HUES6 (cell line): Measurements from ENCODE around the gene NDUFA8.
A peak's percentile ranks its signal among the peaks of the same experiment; 100 is the strongest.

Source experiments
- H3K27ac ChIP-seq: 2 replicates; pipeline ENCODE4 v1.7.0; 2013; ENCODE audit warnings: low read depth, mild to moderate bottlenecking, low read length, inconsistent platforms
- H3K27me3 ChIP-seq: 2 replicates; pipeline ENCODE4 v1.6.1; 2013; ENCODE audit warnings: low read length; ENCODE audit not compliant: control insufficient read depth, insufficient read depth
- H3K36me3 ChIP-seq: 2 replicates; pipeline ENCODE4 v1.6.1; 2013; ENCODE audit warnings: low read length; ENCODE audit not compliant: control insufficient read depth, insufficient read depth
- H3K4me1 ChIP-seq: 2 replicates; pipeline ENCODE4 v1.6.1; 2013; ENCODE audit warnings: low read length; ENCODE audit not compliant: control insufficient read depth, insufficient read depth
- H3K4me3 ChIP-seq: 2 replicates; pipeline ENCODE4 v1.5.1; 2013; ENCODE audit warnings: low read depth, low read length
- H3K9ac ChIP-seq: one replicate; pipeline ENCODE4 v1.6.1; 2013; ENCODE audit warnings: mild to moderate bottlenecking, low read length
- H3K9me3 ChIP-seq: 2 replicates; pipeline ENCODE4 v1.6.1; 2013; ENCODE audit warnings: low read depth, low read length; ENCODE audit not compliant: control insufficient read depth, insufficient read depth

Gene NDUFA8

DNA sequence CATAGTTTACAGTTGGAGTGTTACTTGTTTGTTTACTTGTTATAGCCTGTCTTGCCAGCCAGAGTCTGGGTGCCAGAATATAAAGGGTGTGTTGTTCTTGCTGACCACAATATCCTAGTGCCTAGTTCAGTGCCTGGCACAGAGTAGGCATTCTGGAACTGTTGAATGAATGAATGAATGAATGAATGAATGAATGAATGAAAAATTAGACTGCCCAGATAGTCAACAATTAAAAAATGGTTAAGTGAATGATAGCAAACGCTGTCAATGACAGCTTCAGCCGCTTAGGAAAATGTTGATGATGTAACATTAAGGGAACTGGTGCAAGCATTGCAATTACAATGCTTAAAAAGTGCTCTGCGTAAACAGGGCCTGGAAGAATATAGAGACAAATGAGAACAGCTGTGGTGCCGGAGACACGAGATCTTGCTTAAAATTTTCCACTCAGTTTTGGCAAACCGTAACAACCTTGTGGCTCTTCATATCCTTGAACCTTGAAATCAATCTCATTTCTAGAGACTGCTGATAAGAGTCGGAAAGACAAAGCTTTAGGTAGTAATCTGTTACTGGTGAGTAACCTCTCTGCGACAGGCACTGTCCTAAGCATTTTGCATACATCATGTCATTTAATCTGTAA is 61.8 kb downstream of the NDUFA8 start:
- no peaks in the 10 kb centered on the region for H3K4me1 ChIP-seq
- H3K27ac ChIP-seq = no peak overlapping the region
- H3K27me3 ChIP-seq = peaks cover 23% of the 10 kb centered on the region
- no peak overlapping the region for H3K4me3 ChIP-seq
- no peaks in the 10 kb centered on the region for H3K36me3 ChIP-seq
- H3K9ac ChIP-seq = no peak overlapping the region
- H3K9me3 ChIP-seq = no peaks in the 10 kb centered on the region

DNA sequence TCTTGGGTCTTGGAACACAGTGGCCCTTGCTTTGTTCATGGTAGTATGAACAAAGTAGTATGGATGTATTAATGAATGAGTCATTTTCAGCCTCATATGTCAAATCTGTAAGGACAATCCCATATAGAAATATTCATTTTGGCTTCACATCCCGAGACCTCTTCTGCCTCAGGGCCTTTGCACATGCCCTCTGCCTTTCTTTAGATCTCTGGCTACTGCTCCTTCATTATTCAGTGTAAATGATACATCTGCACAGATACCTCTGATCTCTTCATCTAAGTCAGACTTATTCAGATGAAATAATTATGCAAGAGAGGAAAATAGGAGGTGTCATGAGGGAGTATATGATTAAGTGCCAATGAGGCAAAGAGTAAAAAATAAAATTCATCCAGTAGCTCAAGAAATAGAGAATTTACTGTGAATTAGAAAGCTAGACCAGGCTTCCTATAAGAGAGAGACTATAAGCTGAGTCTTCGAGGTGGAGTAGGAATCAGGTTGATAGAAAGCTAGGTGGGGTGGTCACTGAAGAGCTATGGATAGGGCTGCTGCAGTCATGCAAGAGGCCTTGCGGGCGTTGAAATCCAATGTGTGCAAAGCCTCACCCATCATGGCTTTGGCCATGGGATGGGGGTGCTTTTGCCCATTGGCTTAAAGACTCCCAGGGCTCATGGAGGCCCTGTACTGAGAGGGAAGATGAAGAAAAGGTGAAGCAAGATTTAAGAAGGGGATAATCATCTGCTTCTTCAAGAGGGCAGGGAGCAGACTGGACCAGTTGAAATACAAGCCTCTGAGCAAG is 62.8 kb downstream of the NDUFA8 start:
- Histone ChIP-seq H3K9me3 (no peaks in the 10 kb centered on the region), H3K27ac (no peak overlapping the region), H3K27me3 (peaks cover 32% of the 10 kb centered on the region), H3K36me3 (no peaks in the 10 kb centered on the region), H3K4me3 (no peak overlapping the region), H3K9ac (no peak overlapping the region), H3K4me1 (peaks cover 5% of the 10 kb centered on the region; the same call in 1 of the 2 replicates)

DNA sequence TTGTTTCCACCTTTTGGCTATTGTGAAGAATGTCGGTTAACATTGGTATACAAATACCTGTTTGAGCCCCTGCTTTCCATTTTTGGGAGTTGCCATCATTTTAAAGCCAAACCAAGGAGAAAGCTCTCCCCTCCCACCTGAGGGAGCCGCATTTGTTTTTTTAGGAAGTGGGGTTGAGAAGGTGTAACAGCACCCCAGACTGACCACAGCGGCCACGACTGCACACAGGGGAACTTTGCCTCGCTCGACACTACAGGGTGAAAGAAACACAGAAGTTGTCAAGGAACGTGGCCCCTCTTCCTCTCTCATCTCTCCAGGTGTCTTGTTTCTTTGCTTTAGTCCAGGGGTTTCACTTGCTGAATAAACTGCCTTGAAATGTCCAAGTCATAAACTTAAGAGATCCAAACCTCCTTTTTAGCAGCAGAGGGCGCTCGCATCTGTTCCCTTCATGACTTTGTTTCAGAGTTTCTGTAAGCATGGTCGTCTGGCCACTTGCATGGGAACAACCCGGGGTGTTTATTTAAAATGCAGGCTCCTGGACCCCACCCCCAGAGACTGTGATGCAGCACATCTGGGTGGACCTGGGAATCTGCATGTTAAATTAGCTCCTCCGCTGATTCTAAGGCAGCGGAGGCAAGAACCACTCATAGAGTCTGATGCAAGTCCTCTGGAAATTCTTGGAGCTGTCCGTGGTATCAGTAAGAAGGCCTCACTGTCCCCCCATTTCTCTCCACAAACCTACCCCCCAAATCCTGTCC is 64.4 kb downstream of the NDUFA8 start:
- Histone ChIP-seq H3K4me3 (peak overlapping the region; percentile 48), H3K9ac (no peak overlapping the region), H3K27me3 (peaks cover 48% of the 10 kb centered on the region), H3K9me3 (no peaks in the 10 kb centered on the region), H3K4me1 (peaks cover 5% of the 10 kb centered on the region; the same call in 1 of the 2 replicates), H3K36me3 (no peaks in the 10 kb centered on the region), H3K27ac (no peak overlapping the region)
